NCI-H2171 treated with DMSO at 0.1 percent for 48 hours (cell line): ENCODE results near the gene ADARB2.

Experiments
- DNase-seq: peaks from one replicate; lab custom pipeline; 2025; lab: John Stamatoyannopoulos, UW

ADARB2 gene

GRCh38 chr10:1686491-1686749, 50.9 kb downstream of the ADARB2 start:
- DNase-seq = no peak

- no peak for DNase-seq
Observed at GRCh38 chr10:1685699-1686490, 51.4 kb downstream of the ADARB2 start.

- no peak for DNase-seq
Observed at GRCh38 chr10:1684991-1685390, 52.3 kb downstream of the ADARB2 start.

GRCh38 chr10:1683649-1684048, 53.7 kb downstream of the ADARB2 start:
- DNase-seq = no peak

GRCh38 chr10:1679821-1680650, 57.3 kb downstream of the ADARB2 start:
- no peak for DNase-seq

- DNase-seq = no peak
Observed at GRCh38 chr10:1678084-1678483, 59.2 kb downstream of the ADARB2 start.

GRCh38 chr10:1677307-1677939, 59.9 kb downstream of the ADARB2 start:
- DNase-seq = peak; percentile 40

GRCh38 chr10:1674501-1674900, 62.8 kb downstream of the ADARB2 start:
- no peak for DNase-seq

- no peak for DNase-seq
Observed at GRCh38 chr10:1673568-1674345, 63.6 kb downstream of the ADARB2 start.

GRCh38 chr10:1672001-1672781, 65.1 kb downstream of the ADARB2 start:
- DNase-seq = no peak

- no peak for DNase-seq
Observed at GRCh38 chr10:1671366-1672000, 65.8 kb downstream of the ADARB2 start.

GRCh38 chr10:1670541-1671365, 66.6 kb downstream of the ADARB2 start:
- no peak for DNase-seq

GRCh38 chr10:1669433-1669832, 67.9 kb downstream of the ADARB2 start:
- DNase-seq = no peak

GRCh38 chr10:1668399-1668798, 68.9 kb downstream of the ADARB2 start:
- no peak for DNase-seq

GRCh38 chr10:1667392-1667791, 69.9 kb downstream of the ADARB2 start:
- DNase-seq = no peak

GRCh38 chr10:1666147-1666546, 71.2 kb downstream of the ADARB2 start:
- no peak for DNase-seq

- DNase-seq = no peak
Observed at GRCh38 chr10:1665681-1666080, 71.6 kb downstream of the ADARB2 start.

GRCh38 chr10:1665021-1665661, 72.2 kb downstream of the ADARB2 start:
- DNase-seq = no peak

- peak; percentile 10 for DNase-seq
Observed at GRCh38 chr10:1664333-1664964, 72.9 kb downstream of the ADARB2 start.
